GM21717 (cell line): Measurements from ENCODE around the gene BANF1.

Experiments
- ATAC-seq: cut with Tn5 transposase; IDR thresholded peaks from one replicate; pipeline ENCODE4 v1.9.1; 2021; ENCODE audit warnings: mild to moderate bottlenecking, moderate library complexity; ENCODE audit not compliant: unreplicated experiment

BANF1 gene

DNA sequence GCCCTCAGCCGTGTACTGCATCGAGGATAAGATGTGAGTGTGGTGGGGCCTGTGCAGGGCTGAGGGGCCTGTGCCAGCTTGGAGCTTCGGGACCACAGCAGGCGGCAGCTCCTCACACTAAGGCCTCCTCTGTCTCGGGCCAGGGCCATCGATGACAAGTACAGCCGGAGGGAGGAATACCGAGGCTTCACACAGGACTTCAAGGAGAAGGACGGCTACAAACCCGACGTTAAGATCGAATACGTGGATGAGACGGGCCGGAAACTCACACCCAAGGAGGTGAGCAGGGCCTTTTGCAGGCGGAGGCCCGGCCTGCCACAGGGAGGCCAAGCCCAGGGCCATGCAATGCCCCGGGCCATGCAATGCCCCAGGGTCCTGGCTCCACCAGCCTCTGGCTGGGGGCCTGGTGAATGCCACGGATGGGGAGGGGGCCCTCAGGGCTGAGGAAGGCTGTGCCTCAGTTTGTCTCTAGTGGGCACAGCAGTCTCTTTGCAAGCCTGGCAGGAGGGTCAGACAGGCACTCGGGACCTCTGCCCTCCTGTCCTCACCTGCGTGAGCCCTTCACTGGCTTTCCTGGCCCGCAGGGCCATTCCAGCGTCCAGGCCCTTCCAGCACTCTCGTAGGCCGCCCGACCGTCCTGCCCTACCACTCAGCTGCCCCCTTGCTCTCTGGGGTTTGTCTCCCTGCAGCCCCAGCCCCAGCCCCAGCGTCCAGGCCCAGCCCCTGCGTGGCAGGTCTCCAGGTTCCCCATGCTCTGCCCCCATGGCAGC, 24.5 kb upstream of the BANF1 start:
- ATAC-seq, result no peak

- no peak for ATAC-seq
Observed at GRCh38 chr11:65978391-65979238, 23.7 kb upstream of the BANF1 start.

DNA sequence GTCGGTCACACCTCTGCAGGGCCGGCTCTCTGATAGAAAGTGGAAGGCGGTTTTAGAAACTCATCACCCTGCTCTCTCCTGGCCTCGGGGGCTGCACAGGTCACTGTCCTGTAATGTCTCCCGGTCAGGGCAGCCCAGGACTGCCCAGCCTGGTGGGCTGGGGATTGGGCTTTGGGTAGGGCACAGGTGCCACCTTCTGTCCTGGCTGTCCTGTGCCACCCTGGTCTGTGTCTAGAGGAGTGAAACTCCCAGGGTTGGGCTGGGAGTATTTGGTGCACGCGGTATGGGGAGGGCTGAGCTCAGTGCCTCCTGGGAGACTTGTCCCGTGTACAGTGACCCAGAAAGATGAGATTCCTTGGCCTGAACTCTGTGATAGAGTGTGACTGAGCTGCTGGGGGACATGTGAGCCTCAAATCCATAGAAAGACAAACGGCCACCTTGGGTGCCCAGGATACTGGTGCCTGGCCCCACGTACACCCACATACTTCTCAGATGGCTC, 23.0 kb upstream of the BANF1 start:
- no peak for ATAC-seq

DNA sequence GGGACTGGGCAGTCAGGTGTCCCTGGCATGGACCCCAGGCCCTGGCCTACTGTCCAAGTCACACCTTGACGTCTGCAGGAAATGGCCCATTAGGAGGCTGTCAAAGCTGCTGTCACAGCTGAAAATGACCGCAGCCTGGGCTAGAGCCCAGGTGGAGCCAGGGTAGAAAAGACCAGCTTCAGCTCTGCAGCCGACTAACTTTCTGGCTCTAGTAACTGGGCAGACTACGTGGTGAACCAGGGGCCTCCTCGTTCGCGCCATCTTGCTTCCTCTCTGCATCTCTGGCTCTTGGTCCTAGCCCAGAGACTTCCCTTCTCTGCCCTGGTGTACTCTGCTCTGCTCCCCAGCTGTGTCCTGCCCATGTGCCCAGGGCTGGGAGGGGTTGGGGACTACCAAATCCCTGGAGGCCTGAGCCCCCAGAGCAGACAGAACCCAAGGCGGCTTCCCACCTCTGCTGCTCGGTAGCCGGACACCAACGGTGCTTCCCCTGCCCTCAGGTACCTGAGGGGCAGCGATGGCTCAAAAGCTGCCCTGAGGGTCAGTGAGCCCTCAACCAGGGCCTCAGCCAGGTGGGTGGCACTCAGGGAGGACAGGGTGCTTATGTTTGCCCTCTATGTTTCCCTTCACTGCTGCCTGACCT, 21.1 kb upstream of the BANF1 start:
- no peak for ATAC-seq

GRCh38 chr11:65981972-65982823, 20.1 kb upstream of the BANF1 start:
- no peak for ATAC-seq

- no peak for ATAC-seq
Observed at GRCh38 chr11:65982824-65983588, 19.3 kb upstream of the BANF1 start.

- no peak for ATAC-seq
Observed at GRCh38 chr11:65983589-65983987, 18.7 kb upstream of the BANF1 start.

DNA sequence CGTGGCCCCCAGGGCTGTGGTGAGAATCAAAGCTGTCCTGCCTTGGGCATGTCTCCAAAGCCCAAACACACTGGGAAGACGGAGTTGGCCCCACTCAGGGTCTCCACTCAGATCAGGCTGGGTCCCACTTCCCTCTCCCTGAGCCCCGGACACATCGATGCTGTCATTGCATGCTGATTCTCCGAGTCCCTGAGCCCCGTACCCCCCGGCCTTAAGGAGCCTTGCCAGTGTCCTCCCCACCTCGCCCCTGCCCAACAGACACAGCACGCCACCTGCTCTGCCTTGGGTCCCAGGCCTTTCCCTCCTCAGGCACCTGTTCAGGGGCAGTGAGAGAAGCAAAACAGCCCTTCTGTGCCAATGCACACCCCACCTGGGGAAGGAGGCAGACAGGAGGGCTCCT, 15.0 kb upstream of the BANF1 start:
- ATAC-seq, result no peak

DNA sequence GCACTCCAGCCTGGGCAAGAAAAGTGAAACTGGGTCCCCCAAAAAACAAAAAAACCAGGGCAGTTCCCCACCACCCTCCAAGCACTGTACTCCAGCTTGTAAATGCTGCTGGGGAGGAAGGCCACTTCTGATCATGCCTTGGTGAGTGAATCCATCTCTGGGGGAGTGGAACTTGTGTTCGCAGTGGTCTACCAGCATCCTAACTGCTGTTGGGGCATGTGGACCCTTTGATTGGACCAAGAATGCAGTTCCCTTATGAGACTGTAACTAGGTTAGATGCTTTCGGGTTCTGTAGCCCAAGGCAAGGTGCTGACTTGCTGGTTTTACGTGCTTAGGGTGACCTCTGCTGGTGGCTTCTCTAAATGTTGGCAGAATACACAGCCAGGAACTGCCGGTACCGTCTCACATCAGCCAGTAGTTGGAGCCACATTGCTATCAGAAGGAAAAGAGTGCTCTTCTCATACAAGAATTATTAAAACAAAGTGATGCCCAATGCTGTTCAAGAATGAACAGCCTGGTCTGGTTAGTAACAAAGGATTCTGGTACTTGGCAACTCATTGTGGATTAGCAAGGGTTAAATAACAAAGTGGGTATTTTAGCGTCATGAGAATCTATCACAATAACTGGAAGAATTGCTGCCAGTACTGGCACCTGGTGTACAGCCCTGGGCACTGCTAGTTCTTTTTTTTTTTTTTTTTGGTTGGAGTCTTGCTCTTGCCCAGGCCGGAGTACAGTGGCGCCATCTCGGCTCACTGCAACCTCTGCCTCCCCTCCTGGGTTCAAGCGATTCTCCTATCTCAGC, 13.3 kb upstream of the BANF1 start:
- peak; percentile 81 for ATAC-seq

GRCh38 chr11:65992056-65992455, 10.2 kb upstream of the BANF1 start:
- ATAC-seq, result no peak

DNA sequence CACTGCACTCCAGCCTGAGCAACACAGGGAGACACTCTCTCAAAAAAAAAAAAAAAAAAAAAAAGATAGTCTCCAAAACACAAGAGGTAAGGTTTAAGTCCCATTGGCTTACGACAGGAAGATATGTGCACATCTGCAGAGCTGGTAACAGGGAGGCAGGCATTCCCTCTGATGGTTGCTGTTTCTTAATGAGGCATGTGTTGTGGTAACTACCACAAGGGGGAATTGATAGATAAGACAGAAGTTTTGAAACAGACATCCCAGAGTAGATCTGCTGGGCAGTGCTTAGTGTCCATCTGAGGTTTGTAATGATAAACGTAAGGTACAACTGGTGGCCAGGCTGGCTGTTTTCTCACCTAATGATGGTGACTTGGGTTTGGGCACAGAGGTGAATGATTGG, 5.0 kb upstream of the BANF1 start:
- no peak for ATAC-seq

- peak; percentile 38 for ATAC-seq
Observed at GRCh38 chr11:66002648-66003225, 434 bp downstream of the BANF1 start.

GRCh38 chr11:66003291-66003690, 988 bp downstream of the BANF1 start:
- no peak for ATAC-seq

- ATAC-seq, result no peak
Observed at GRCh38 chr11:66004186-66004585, 1.9 kb downstream of the BANF1 start.

- no peak for ATAC-seq
Observed at GRCh38 chr11:66006134-66006890, 4.0 kb downstream of the BANF1 start.

DNA sequence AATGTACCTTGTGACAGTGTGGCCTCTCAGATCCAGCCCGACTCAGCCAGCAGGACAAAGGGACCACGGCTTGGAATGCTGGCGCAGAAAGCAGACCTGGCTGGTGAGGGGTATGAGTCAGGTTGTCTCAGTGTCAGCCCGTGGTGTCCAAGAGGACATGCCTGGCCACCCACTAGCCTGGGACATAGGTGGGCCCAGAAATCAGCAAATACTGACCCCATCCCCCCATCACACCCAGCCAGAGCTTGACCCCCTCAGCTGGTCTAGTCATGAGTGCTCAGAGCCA, 4.5 kb downstream of the BANF1 start:
- no peak for ATAC-seq

DNA sequence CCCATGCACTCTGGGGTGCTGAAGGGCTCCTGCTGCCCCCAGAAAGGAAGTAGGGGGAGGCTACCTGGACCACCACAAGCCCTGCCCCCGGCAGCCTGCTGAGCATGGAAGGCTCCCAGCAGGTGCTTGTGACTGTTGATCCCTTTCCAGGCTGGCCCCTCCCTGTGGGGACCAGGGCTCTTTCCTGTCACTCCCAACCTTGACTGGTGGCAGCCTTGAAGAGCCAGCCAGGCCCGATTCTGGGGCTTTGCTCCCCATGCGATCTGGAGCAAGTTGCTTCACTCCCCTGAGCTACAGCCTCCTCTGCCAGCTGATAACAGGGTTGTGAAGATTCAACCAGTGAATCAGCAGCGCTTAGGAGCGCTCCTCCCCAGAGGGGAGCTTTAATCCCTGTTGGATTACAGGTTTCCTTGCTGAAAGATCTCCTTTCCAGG, 4.9 kb downstream of the BANF1 start:
- ATAC-seq, result no peak

- no peak for ATAC-seq
Observed at GRCh38 chr11:66008095-66008467, 5.8 kb downstream of the BANF1 start.
